Right atrium auricular region (tissue), 2 donors: Measurements from ENCODE around the gene CAPN15. TPM values are rescaled to one million over a fixed set of nuclear protein-coding genes. Genes with fewer than 3 reads are reported as not detected.

ENCODE experiments used
- DNase-seq: peaks from one replicate; pipeline ENCODE4 v3.0.0-alpha.2; 2019; ENCODE audit warnings: low spot score
- H3K27ac ChIP-seq, 2 donors: fragments of 200-600 bp; sonication (generic); 1 replicate in 1 of 2; 2 replicates in 1 of 2; pipeline ENCODE4 v1.5.1; 2016 to 2019
- H3K27me3 ChIP-seq, 2 donors: fragments of 200-600 bp; sonication (generic); one replicate each; pipeline versions ENCODE4 v1.5.1 to v1.6.0; 2017 to 2019
- H3K36me3 ChIP-seq: fragments of 200-600 bp; sonication (generic); one replicate; pipeline ENCODE4 v1.5.1; 2016
- H3K4me1 ChIP-seq, 2 donors: fragments of 200-600 bp; sonication (generic); one replicate each; pipeline versions ENCODE4 v1.5.1 to v1.6.0; 2017 to 2019
- H3K4me3 ChIP-seq, 2 donors: fragments of 200-600 bp; sonication (generic); 1 replicate in 1 of 2; 2 replicates in 1 of 2; pipeline ENCODE4 v1.5.1; 2017 to 2019; ENCODE audit warnings: mild to moderate bottlenecking in 1 of 2, moderate library complexity in 1 of 2
- H3K9me3 ChIP-seq, 2 donors: fragments of 200-600 bp; sonication (generic); one replicate each; pipeline ENCODE4 v1.5.1; 2019
- total RNA-seq, 2 donors: library from RNA; depleted of rRNA; stranded (reverse); fragments of >200 nt; gene quantifications; one replicate each; pipeline ENCODE4 v1.1.0, GENCODE V29; 2016
- TF ChIP-seq, protein P1 (sequence below), 2 donors: fragments of 200-600 bp; sonication (generic); IDR thresholded peaks; one replicate each; pipeline ENCODE4 v1.5.1; 2019; ENCODE audit warnings: antibody characterized with exemption in 2 of 2

The CAPN15 gene
- total RNA-seq, 2 donors from 2014 or later: 18.5 to 28.1 TPM

GRCh38 chr16:590815-591200 is 63.3 kb downstream of the CAPN15 start:
- H3K27me3 ChIP-seq: no peaks in the 10 kb centered on the region
- H3K9me3 ChIP-seq: no peaks in the 10 kb centered on the region
- TF ChIP-seq, protein P1, sequence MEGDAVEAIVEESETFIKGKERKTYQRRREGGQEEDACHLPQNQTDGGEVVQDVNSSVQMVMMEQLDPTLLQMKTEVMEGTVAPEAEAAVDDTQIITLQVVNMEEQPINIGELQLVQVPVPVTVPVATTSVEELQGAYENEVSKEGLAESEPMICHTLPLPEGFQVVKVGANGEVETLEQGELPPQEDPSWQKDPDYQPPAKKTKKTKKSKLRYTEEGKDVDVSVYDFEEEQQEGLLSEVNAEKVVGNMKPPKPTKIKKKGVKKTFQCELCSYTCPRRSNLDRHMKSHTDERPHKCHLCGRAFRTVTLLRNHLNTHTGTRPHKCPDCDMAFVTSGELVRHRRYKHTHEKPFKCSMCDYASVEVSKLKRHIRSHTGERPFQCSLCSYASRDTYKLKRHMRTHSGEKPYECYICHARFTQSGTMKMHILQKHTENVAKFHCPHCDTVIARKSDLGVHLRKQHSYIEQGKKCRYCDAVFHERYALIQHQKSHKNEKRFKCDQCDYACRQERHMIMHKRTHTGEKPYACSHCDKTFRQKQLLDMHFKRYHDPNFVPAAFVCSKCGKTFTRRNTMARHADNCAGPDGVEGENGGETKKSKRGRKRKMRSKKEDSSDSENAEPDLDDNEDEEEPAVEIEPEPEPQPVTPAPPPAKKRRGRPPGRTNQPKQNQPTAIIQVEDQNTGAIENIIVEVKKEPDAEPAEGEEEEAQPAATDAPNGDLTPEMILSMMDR (IDR thresholded peaks at IDR 0.05): no peak
- H3K36me3 ChIP-seq: no peaks in the 10 kb centered on the region
- peak overlapping the region in 1 of 2 donors; percentile 79 for H3K27ac ChIP-seq
- peaks cover 0 to 50% of the 10 kb centered on the region in 2 donors for H3K4me1 ChIP-seq
- H3K4me3 ChIP-seq: peak overlapping the region; percentile 78 to 92
- no peak for DNase-seq

DNA sequence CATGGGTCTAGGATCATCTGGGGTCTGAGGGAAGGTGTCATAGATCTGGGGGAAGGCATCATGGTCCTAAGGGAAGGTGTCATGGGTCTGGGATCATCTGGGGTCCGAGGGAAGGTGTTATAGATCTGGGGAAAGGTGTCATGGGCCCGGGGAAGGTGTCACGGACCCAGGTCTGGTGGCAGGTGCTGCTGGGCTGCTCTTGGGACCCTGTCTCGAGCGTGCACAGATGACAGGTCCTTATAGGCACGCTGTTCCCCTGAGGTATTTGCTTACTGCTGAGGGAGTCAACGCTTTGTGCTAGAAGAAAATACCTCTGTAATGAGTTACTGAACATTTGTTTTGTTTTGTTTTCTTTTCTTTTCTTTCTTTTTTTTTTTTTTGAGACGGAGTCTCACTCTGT is 63.7 kb downstream of the CAPN15 start:
- DNase-seq: no peak
- H3K4me1 ChIP-seq: peaks cover 0 to 48% of the 10 kb centered on the region in 2 donors

DNA sequence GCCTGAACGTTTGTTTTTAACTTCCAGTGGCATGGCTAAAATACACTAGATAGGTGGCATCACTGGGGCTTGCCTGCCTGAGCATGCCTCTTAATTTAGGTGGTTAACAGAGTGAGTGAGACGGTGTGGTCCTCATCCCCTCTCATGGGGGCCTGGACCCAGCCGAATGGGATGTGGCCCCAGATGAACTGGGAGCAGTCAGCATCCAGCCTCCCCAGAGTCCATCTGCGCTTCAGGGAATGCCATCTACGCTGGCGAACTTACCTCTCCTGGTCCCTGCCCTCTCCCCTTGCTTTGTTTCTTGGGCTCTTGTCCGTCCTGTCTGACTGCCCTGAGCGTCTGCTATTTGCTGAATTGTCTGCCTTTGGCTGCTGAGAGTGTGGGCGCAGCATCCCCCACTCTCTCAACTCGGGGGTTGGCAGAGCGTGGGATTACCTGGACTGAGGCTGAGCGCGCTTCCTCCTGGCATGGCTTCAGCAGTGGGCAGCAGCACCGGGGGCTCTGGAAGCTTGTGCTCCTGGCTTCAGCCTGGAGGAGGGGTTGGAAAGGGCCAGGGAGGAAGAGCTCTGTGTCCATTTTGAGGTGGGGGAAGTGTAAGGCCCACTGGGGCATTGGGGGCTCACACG is 64.5 kb downstream of the CAPN15 start:
- peaks cover 0 to 40% of the 10 kb centered on the region in 2 donors for H3K4me1 ChIP-seq
- no peaks in the 10 kb centered on the region for H3K27me3 ChIP-seq
- DNase-seq: no peak
- H3K27ac ChIP-seq: no peak overlapping the region
- no peaks in the 10 kb centered on the region for H3K36me3 ChIP-seq
- no peaks in the 10 kb centered on the region for H3K9me3 ChIP-seq
- TF ChIP-seq, protein P1 (IDR thresholded peaks at IDR 0.05): no peak
- H3K4me3 ChIP-seq: no peak overlapping the region

More for the DNA sequence above, 63.7 kb downstream of the CAPN15 start:
- Histone ChIP-seq H3K4me3 (peak overlapping the region; percentile 78 to 92), H3K36me3 (no peaks in the 10 kb centered on the region), H3K27ac (no peak overlapping the region), H3K27me3 (no peaks in the 10 kb centered on the region), H3K9me3 (no peaks in the 10 kb centered on the region)
- TF ChIP-seq, protein P1 (IDR thresholded peaks at IDR 0.05): no peak

- TF ChIP-seq, protein P1 (IDR thresholded peaks at IDR 0.05): no peak
- no peaks in the 10 kb centered on the region for H3K27me3 ChIP-seq
- no peaks in the 10 kb centered on the region for H3K9me3 ChIP-seq
- no peak overlapping the region for H3K4me3 ChIP-seq
- peaks cover 0 to 33% of the 10 kb centered on the region in 2 donors for H3K4me1 ChIP-seq
- no peak overlapping the region for H3K27ac ChIP-seq
- no peaks in the 10 kb centered on the region for H3K36me3 ChIP-seq
- DNase-seq: peak; percentile 73
Observed at GRCh38 chr16:592518-593306, 65.2 kb downstream of the CAPN15 start.

DNA sequence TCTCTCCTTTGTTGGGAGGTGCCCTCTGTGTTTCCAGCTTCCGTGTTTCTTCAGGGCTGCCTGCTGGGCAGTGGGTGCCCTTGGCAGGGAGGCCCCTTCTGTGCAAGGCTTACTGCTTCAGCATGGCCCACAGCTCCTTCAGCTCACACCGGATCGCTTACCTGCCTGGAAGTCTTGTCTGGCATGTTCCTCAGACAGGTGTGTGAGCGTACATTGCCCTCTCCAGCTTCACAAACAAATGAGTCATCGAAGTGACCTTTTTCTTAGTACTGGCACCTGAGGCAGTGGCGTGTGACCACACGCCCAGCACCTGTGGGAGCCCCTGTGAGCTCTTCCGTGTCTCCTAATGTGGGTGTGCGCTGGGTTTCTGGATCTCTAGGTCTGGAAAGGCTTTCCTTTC is 65.9 kb downstream of the CAPN15 start:
- Histone ChIP-seq H3K4me3 (no peak overlapping the region), H3K36me3 (no peaks in the 10 kb centered on the region), H3K9me3 (no peaks in the 10 kb centered on the region), H3K27ac (no peak overlapping the region), H3K27me3 (no peaks in the 10 kb centered on the region), H3K4me1 (peaks cover 0 to 26% of the 10 kb centered on the region in 2 donors)
- DNase-seq: no peak
- TF ChIP-seq, protein P1 (IDR thresholded peaks at IDR 0.05): no peak
